Hematopoietic multipotent progenitor cell treated with erythropoietin and hydrocortisone succinate and interleukin-3 and kit ligand, for 17 days (in vitro differentiated cells): ENCODE results near the gene HECTD1.
"Not testable (repeated sequence)": the region's sequence is repeated elsewhere in the genome, so short reads cannot be mapped to it uniquely, and the experiment has no call there.

Source experiments
- DNase-seq: peaks from one replicate; pipeline ENCODE4 v3.0.0-alpha.2; 2015; ENCODE audit warnings: low spot score

HECTD1 gene

GRCh38 chr14:31142455-31143087, 65.0 kb downstream of the HECTD1 start:
- no peak for DNase-seq

GRCh38 chr14:31139301-31139847, 68.2 kb downstream of the HECTD1 start:
- no peak for DNase-seq

- no peak for DNase-seq
Observed at GRCh38 chr14:31138301-31138700, 69.3 kb downstream of the HECTD1 start.

- no peak for DNase-seq
Observed at GRCh38 chr14:31137214-31137889, 70.2 kb downstream of the HECTD1 start.

- no peak for DNase-seq
Observed at GRCh38 chr14:31133133-31133532, 74.5 kb downstream of the HECTD1 start.

- DNase-seq: no peak
Observed at GRCh38 chr14:31128601-31129526, 78.7 kb downstream of the HECTD1 start.

- DNase-seq: no peak
Observed at GRCh38 chr14:31127690-31128089, 79.9 kb downstream of the HECTD1 start.

GRCh38 chr14:31126680-31127079, 80.9 kb downstream of the HECTD1 start:
- no peak for DNase-seq

GRCh38 chr14:31125231-31125630, 82.4 kb downstream of the HECTD1 start:
- DNase-seq: no peak

- no peak for DNase-seq
Observed at GRCh38 chr14:31124197-31124596, 83.4 kb downstream of the HECTD1 start.

- DNase-seq: no peak
Observed at GRCh38 chr14:31122921-31123320, 84.7 kb downstream of the HECTD1 start.

GRCh38 chr14:31122098-31122611, 85.4 kb downstream of the HECTD1 start:
- no peak for DNase-seq

- DNase-seq: no peak
Observed at GRCh38 chr14:31118892-31119291, 88.7 kb downstream of the HECTD1 start.

GRCh38 chr14:31113794-31114193, 93.8 kb downstream of the HECTD1 start:
- no peak for DNase-seq

GRCh38 chr14:31110872-31111271, 96.7 kb downstream of the HECTD1 start:
- DNase-seq: no peak

- DNase-seq: no peak
Observed at GRCh38 chr14:31109257-31109656, 98.3 kb downstream of the HECTD1 start.

GRCh38 chr14:31106768-31107167, 100.8 kb downstream of the HECTD1 start:
- DNase-seq: no peak

- DNase-seq: no peak
Observed at GRCh38 chr14:31097081-31097480, 110.5 kb downstream of the HECTD1 start.

- no peak for DNase-seq
Observed at GRCh38 chr14:31096255-31096654, 111.3 kb downstream of the HECTD1 start.

GRCh38 chr14:31095817-31096216, 111.8 kb downstream of the HECTD1 start:
- DNase-seq: not testable (repeated sequence)

- DNase-seq: not testable (repeated sequence)
Observed at GRCh38 chr14:31093884-31094839, 113.4 kb downstream of the HECTD1 start.
